Suprapubic skin (tissue), 4 donors: ENCODE data around the gene DDX50.

Source experiments
- EP300 ChIP-seq: sonication (generic); formaldehyde crosslinking; IDR thresholded peaks from one replicate; pipeline ENCODE4 v1.6.1; 2017; ENCODE audit warnings: antibody characterized with exemption
- POLR2AphosphoS5 ChIP-seq, 3 donors: sonication (generic); formaldehyde crosslinking; IDR thresholded peaks; one replicate each; pipeline ENCODE4 v1.6.1; 2017; ENCODE audit warnings: antibody characterized with exemption in 3 of 3
- TF ChIP-seq, protein P1 (sequence below), 2 donors: fragments of 200-600 bp in 1 of 2; fragments of 450-650 bp in 1 of 2; sonication (generic) in 1 of 2; IDR thresholded peaks; one replicate each; pipeline ENCODE4 v1.5.1; 2016 to 2019; ENCODE audit warnings: antibody characterized with exemption in 2 of 2, mild to moderate bottlenecking in 1 of 2, moderate library complexity in 1 of 2

- TF ChIP-seq POLR2AphosphoS5 (IDR thresholded peaks at IDR 0.05) (no peak), EP300 (no peak)
- TF ChIP-seq, protein P1, sequence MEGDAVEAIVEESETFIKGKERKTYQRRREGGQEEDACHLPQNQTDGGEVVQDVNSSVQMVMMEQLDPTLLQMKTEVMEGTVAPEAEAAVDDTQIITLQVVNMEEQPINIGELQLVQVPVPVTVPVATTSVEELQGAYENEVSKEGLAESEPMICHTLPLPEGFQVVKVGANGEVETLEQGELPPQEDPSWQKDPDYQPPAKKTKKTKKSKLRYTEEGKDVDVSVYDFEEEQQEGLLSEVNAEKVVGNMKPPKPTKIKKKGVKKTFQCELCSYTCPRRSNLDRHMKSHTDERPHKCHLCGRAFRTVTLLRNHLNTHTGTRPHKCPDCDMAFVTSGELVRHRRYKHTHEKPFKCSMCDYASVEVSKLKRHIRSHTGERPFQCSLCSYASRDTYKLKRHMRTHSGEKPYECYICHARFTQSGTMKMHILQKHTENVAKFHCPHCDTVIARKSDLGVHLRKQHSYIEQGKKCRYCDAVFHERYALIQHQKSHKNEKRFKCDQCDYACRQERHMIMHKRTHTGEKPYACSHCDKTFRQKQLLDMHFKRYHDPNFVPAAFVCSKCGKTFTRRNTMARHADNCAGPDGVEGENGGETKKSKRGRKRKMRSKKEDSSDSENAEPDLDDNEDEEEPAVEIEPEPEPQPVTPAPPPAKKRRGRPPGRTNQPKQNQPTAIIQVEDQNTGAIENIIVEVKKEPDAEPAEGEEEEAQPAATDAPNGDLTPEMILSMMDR (IDR thresholded peaks at IDR 0.05): no peak
Measured at GRCh38 chr10:68880181-68880580, 20.9 kb upstream of the DDX50 start.
